AG09309 (cell line): ENCODE measurements around the gene TMEM108.

ENCODE experiments used
- DNase-seq: peaks from one replicate; pipeline ENCODE4 v3.0.0-alpha.2; 2010; ENCODE audit warnings: low read depth
- H3K4me3 ChIP-seq: 2 replicates; pipeline ENCODE4 v1.5.1; 2011; ENCODE audit warnings: mild to moderate bottlenecking, low read depth, low read length, moderate library complexity; ENCODE audit not compliant: control insufficient read depth
- TF ChIP-seq, protein P1 (sequence below): IDR thresholded peaks from 2 replicates; pipeline ENCODE4 v1.5.1; 2011; ENCODE audit warnings: mild to moderate bottlenecking, low read depth, low read length, inconsistent platforms; ENCODE audit not compliant: insufficient read depth, control insufficient read depth; ENCODE audit errors: missing control alignments

TMEM108 gene

DNA sequence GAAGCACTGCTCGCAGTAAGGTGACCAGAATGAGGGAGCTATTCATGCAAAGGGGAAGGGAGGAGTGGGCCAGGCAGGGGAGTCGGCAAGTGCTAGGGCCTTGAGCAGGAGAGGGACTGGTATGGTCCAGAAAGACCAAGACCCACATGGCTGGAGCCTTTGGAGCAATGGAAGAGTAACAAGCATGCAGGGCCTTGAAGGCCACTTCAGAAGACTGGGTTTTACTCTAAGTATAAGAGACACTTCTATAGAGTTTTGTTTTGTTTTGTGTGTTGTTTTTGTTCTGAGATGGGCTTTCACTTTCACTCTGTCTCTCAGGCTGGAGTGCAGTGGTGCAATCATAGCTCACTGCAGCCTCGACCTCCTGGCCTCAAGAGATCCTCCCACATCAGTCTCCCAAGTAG is 403.7 kb downstream of the TMEM108 start:
- no peak overlapping the region for H3K4me3 ChIP-seq
- DNase-seq = no peak
- TF ChIP-seq, protein P1, sequence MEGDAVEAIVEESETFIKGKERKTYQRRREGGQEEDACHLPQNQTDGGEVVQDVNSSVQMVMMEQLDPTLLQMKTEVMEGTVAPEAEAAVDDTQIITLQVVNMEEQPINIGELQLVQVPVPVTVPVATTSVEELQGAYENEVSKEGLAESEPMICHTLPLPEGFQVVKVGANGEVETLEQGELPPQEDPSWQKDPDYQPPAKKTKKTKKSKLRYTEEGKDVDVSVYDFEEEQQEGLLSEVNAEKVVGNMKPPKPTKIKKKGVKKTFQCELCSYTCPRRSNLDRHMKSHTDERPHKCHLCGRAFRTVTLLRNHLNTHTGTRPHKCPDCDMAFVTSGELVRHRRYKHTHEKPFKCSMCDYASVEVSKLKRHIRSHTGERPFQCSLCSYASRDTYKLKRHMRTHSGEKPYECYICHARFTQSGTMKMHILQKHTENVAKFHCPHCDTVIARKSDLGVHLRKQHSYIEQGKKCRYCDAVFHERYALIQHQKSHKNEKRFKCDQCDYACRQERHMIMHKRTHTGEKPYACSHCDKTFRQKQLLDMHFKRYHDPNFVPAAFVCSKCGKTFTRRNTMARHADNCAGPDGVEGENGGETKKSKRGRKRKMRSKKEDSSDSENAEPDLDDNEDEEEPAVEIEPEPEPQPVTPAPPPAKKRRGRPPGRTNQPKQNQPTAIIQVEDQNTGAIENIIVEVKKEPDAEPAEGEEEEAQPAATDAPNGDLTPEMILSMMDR = no peak

DNA sequence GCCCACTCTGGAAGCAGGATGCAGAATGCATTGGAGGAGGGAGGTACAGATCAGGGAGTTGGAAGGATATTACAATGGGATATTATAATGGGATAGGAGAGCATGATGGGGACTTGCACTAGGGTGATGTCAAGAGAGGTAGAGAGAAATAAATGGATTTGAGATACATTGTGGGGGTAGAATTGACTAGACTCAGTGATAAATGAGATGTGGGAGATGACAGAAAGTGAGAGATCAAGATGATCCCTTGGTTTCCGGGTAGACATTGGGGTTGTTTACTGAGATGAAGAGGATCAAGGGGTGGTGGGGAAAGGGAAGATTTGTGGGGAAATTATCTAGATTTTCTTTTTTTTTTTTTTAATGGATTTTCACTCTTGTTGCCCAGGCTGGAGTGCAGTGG is 404.3 kb downstream of the TMEM108 start:
- no peak for DNase-seq
- TF ChIP-seq, protein P1 = no peak
- H3K4me3 ChIP-seq = no peak overlapping the region

DNA sequence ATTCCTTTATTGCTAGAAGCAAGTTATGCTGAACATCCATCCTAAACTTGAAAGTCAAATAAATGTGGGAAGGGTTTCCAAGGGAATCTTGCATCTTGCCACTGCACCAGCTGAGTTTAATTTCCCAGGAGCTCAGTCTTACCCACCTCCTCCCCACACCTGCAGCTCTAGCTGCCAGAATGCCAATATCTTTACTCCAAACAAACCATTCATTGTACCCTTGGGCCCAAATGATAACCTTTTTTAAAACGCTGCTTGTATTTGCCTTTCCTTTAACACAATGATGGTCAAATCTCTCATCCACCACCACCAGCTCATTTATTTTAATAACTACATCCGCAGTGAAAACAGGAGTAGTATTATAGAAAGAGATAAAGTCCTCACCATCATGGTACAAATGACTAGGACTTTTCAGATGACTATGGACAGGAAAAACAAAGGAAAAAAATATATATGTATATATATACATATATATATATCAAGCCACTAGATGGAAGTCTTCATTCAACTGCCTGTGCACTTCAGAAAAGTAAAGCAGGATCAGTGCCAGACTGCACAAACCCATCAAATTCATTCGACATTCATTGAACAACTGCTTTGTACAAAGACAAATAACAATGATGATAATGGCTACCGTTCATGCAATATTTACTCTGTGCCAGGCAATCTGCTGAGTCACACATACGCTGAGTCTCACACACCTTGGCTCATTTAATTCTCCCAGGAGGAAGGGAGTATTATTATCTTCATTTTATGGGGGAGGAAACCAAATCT is 405.6 kb downstream of the TMEM108 start:
- DNase-seq = no peak
- H3K4me3 ChIP-seq = no peak overlapping the region
- TF ChIP-seq, protein P1 = no peak

DNA sequence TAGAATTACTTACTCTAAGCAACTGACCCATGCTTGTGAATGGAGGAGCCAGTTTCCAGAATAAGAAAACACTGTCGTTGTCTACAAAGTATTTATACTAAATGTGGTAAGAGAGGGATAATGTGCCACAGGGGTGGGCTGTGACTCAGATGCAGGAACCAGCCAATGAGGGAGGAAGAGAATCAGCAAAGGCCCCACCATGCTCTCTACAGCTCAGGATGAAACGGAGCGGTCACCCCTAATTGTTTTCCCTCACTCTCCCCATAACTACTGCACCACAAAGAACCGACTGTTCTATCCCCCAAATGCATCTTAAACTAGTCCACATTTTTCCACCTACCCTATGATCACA is 406.2 kb downstream of the TMEM108 start:
- DNase-seq = no peak
- no peak overlapping the region for H3K4me3 ChIP-seq
- TF ChIP-seq, protein P1 = no peak

DNA sequence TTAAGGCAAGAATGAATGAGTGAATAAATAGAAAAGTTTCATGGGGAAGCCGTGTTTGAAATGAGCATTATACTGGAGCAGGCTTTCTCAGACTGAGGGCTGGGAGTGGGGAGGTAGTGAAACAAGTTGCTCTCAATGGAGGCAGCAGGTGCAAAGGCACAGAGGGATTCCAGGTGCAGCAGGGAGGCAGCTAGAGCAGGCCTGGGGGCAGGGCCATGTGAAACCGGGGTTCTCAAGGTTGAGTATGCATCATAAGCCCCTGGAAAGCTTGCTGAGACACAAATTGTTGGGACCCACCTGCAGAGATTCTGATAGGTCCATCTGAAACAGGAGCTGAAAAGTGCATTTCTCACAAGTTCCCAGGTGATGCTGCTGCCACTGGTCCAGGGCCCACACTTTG is 406.9 kb downstream of the TMEM108 start:
- TF ChIP-seq, protein P1 = no peak
- no peak overlapping the region for H3K4me3 ChIP-seq
- DNase-seq = no peak
